ENCODE measurements around the gene RFWD3.

Gene RFWD3

GRCh38 chr16:74573622-74574021 lies 93.1 kb downstream of the RFWD3 start:
- TF ChIP-seq CTCF (IDR thresholded peaks at IDR 0.05), result no peak

Measured in LNCAP (cell line).